ENCODE results near the gene TLE6. TPM values are rescaled to one million over a fixed set of nuclear protein-coding genes. Genes with fewer than 3 reads are reported as not detected.
A peak's percentile ranks its signal among the peaks of the same experiment; 100 is the strongest.
"Not testable (repeated sequence)": the region's sequence is repeated elsewhere in the genome, so short reads cannot be mapped to it uniquely, and the experiment has no call there.

Gene TLE6
- 0.12 and 0.26 TPM in 2 replicates for polyA plus RNA-seq (2011; rRNA removed)
- polyA minus RNA-seq (2011; rRNA and poly(A)+ RNA removed): not detected in 2 replicates

DNA sequence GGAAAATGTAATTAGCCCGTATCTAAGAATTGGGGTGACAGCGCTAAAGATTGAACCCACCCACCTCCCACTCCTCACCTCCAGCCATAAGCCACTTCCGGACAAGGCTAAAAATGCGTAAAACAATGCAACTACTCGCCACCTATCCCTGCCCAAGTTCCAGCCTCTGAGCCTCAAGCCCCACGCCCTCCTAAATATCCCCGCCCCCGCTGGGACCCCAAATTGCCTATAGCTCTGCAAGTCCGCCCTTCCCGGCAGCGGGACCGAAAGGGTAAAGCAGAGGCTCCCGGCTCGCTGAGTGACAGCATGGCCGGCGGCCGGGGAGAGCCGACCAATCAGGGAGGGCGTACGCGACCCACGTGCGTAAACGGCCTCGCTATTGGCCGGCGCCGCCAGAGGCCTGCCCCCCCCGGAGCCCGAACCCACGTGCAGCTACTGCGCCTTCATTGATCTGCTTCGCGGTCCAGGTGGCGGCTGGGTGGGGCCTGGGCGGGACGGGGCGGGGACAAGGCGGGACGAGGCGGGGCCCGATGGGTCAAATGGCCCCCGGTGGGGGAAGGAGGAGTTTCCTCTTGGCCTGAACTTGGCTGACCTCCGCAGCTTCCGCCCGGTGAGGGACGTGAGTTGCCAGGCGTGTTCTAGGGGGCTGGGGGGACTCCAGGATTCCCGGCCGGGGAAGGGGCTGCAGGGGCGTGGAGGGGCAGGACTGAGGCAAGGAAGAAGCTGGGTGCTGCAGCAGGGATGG, at the start of gene TLE6:
TSS of gene TLE6 (plus strand) at position 564 of the 745 bp plus-strand sequence. CDS start 670 bp downstream, outside the sequence.
- DNase-seq (ENCODE audit: low read depth): peak; percentile 39
- H3K4me3 ChIP-seq (ENCODE audit: low read depth, low read length): peak within 1 kb of the TSS; percentile 42
- ChIA-PET POLR2A (interaction anchor here (0.5 to 1.0 kb wide), 2 partner anchors 26 to 482 kb away, joined by 3 to 4 read pairs; no protein-coding TSS in a partner anchor), CTCF (interaction anchor here (0.7 to 1.3 kb wide), 5 partner anchors 12 to 187 kb away, joined by 3 to 5 read pairs (median 3); no protein-coding TSS in a partner anchor)
- H3K27me3 ChIP-seq (ENCODE audit: control insufficient read depth, insufficient read depth, low read length): peaks cover 4% of the 10 kb centered on the region; the same call in 1 of the 2 replicates
- H3K36me3 ChIP-seq (ENCODE audit: control insufficient read depth, insufficient read depth, low read length): no peaks in the 10 kb centered on the region
- TF ChIP-seq, protein P1, sequence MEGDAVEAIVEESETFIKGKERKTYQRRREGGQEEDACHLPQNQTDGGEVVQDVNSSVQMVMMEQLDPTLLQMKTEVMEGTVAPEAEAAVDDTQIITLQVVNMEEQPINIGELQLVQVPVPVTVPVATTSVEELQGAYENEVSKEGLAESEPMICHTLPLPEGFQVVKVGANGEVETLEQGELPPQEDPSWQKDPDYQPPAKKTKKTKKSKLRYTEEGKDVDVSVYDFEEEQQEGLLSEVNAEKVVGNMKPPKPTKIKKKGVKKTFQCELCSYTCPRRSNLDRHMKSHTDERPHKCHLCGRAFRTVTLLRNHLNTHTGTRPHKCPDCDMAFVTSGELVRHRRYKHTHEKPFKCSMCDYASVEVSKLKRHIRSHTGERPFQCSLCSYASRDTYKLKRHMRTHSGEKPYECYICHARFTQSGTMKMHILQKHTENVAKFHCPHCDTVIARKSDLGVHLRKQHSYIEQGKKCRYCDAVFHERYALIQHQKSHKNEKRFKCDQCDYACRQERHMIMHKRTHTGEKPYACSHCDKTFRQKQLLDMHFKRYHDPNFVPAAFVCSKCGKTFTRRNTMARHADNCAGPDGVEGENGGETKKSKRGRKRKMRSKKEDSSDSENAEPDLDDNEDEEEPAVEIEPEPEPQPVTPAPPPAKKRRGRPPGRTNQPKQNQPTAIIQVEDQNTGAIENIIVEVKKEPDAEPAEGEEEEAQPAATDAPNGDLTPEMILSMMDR (IDR thresholded peaks at IDR 0.05; ENCODE audit: insufficient read depth, low read depth, low read length): no peak

DNA sequence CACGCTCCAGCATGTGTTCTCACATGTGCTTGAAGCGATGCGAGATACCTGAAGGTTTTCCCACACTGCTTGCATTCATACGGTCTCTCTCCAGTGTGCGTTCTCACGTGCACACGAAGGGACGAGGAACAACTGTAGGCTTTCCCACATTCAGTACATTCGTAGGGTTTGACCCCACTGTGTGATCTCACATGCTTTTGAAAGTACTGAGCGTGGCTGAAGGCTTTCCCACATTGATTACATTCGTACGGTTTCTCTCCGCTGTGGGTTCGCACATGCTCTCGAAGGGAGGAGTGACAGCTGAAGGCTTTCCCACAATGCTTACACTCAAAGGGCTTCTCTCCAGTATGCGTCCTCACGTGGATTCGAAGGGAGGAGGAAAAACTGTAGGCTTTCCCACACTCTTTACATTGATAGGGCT, 43.9 kb upstream of the TLE6 start:
- Histone ChIP-seq H3K36me3 (ENCODE audit: control insufficient read depth, insufficient read depth, low read length) (peaks cover 10% of the 10 kb centered on the region), H3K4me3 (ENCODE audit: low read depth, low read length) (no peak overlapping the region), H3K27me3 (ENCODE audit: control insufficient read depth, insufficient read depth, low read length) (no peaks in the 10 kb centered on the region)
- no peak for DNase-seq (ENCODE audit: low read depth)
- ChIA-PET CTCF (no interaction called here), POLR2A (no interaction called here)
- TF ChIP-seq, protein P1 (IDR thresholded peaks at IDR 0.05; ENCODE audit: insufficient read depth, low read depth, low read length): no peak

DNA sequence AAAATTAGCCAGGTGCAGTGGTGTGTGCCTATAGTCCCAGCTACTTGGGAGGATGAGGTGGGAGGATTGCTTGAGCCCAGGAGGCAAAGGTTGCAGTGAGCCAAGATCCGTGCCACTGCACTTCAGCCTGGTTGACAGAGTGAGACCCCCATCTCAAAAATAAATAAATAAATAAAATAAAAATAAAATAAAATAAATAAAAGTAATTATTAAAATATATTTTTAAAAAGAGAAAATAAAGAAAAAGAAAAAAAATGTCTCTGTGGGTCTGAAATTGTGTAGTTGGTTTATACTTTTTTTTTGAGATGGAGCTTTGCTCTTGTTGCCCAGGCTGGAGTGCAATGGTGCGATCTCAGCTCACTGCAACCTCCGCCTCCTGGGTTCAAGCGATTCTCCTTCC, 41.5 kb upstream of the TLE6 start:
- POLR2A ChIA-PET; CTCF ChIA-PET; H3K27me3 ChIP-seq (ENCODE audit: control insufficient read depth, insufficient read depth, low read length); DNase-seq (ENCODE audit: low read depth); H3K4me3 ChIP-seq (ENCODE audit: low read depth, low read length): not testable (repeated sequence)
- peaks cover 10% of the 10 kb centered on the region for H3K36me3 ChIP-seq (ENCODE audit: control insufficient read depth, insufficient read depth, low read length)

DNA sequence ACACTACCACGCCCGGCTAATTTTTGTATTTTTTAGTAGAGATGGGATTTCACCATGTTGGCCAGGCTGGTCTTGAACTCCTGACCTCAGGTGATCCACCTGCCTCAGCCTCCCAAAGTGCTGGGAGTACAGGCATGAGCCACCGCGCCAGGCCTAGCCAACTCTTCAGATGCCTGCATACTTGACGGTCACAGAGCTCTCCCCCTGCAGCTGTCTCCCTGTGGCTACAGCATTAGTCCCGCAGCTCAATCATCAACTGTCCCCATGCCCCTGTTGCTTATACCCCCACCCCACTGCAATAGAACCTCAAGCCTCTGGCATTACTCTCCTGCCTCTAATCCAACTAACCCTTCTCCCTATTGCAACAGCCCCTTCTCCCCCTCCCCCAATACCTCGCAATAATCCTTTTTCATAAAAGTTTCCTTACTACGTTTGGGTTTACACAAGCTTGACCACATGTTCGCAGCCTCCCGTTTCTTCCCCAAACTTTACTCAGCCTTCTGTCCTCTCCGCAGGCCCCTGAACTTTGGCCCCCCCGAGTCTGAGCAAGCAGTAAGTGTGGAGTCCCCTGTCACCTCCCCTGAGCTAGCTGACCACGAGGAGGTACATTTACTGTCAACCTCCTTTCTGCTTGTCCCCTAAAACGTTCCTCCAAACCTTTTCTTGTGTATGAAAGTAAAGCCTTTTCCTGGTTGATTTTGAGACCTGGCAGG, 34.3 kb upstream of the TLE6 start:
- CTCF ChIA-PET: no interaction called here
- POLR2A ChIA-PET: no interaction called here
- TF ChIP-seq, protein P1 (IDR thresholded peaks at IDR 0.05; ENCODE audit: insufficient read depth, low read depth, low read length): no peak
- no peaks in the 10 kb centered on the region for H3K27me3 ChIP-seq (ENCODE audit: control insufficient read depth, insufficient read depth, low read length)
- no peaks in the 10 kb centered on the region for H3K36me3 ChIP-seq (ENCODE audit: control insufficient read depth, insufficient read depth, low read length)
- DNase-seq (ENCODE audit: low read depth): no peak
- no peak overlapping the region for H3K4me3 ChIP-seq (ENCODE audit: low read depth, low read length)

DNA sequence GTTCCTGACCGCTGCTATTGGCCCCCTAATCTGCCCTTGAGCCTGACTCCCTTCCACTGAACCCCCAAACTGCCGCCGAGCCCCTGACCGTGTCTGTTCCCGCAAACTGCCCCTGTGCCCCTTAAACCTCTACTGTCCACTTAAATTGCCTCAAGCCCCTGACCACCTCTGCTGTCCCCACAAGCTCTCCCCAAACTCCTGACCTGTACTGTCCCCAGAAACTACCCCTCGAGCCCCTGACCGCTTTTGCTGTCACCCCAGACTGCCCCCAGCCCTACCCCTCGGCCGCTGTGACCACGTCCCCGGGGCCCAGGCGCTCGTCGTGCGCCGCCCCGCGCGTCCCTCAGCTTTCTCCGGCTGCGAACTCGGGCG, 33.0 kb upstream of the TLE6 start:
- Histone ChIP-seq H3K27me3 (ENCODE audit: control insufficient read depth, insufficient read depth, low read length) (no peaks in the 10 kb centered on the region), H3K4me3 (ENCODE audit: low read depth, low read length) (peak overlapping the region; percentile 97), H3K36me3 (ENCODE audit: control insufficient read depth, insufficient read depth, low read length) (no peaks in the 10 kb centered on the region)
- DNase-seq (ENCODE audit: low read depth): no peak
- CTCF ChIA-PET: no interaction called here
- POLR2A ChIA-PET: no interaction called here
- TF ChIP-seq, protein P1 (IDR thresholded peaks at IDR 0.05; ENCODE audit: insufficient read depth, low read depth, low read length): no peak
